ENCODE data around the gene ADAMTS2. TPM values are rescaled to one million over a fixed set of nuclear protein-coding genes. Genes with fewer than 3 reads are reported as not detected.
A peak's percentile ranks its signal among the peaks of the same experiment; 100 is the strongest.

The ADAMTS2 gene
- total and polyA plus RNA-seq, 2 of the 4 experiments (the other 2 are of a cell fraction): 19.0 to 58.8 TPM

GRCh38 chr5:179327021-179327735 is 18.1 kb downstream of the ADAMTS2 start:
- ATAC-seq (ENCODE audit: low read depth): no peak
- DNase-seq: no peak
- dilution Hi-C loops (cut with HindIII; ENCODE audit: low sequenced_read_pairs, unreplicated experiment): no loop called here
- Histone ChIP-seq H3K56ac (ENCODE audit: extremely low read depth, insufficient read depth, low read length) (no peak overlapping the region), H3K18ac (ENCODE audit: low read depth, low read length) (no peak overlapping the region), H3K9me3 (ENCODE audit: control insufficient read depth, insufficient read depth, low read length) (no peaks in the 10 kb centered on the region), H3K14ac (replicated peaks; ENCODE audit: low read depth, low read length) (no peak overlapping the region), H3K4ac (ENCODE audit: low read depth, low read length) (0 out of 2 replicates have a peak overlapping the region, but pooled peaks have one; percentile 1), H2BK15ac (ENCODE audit: low read depth, low read length) (no peak overlapping the region), H2BK5ac (ENCODE audit: low read depth, low read length, poor library complexity, severe bottlenecking) (no peak overlapping the region), H3K27me3 (ENCODE audit: control insufficient read depth, insufficient read depth, low read length) (no peaks in the 10 kb centered on the region), H3K4me2 (ENCODE audit: low read depth, low read length) (no peak overlapping the region), H2AK9ac (replicated peaks; ENCODE audit: low read depth, low read length, poor library complexity) (no peak overlapping the region), H2AFZ (replicated peaks; ENCODE audit: low read length, poor library complexity) (no peak overlapping the region), H3K9ac (ENCODE audit: low read depth, low read length) (no peak overlapping the region), H3K9me1 (ENCODE audit: insufficient read depth, low read length) (peaks cover 13% of the 10 kb centered on the region), H4K5ac (ENCODE audit: low read depth, low read length) (no peak overlapping the region), H3K27ac (ENCODE audit: insufficient read depth, low read length) (no peak overlapping the region), H3K36me3 (ENCODE audit: control insufficient read depth, insufficient read depth, low read length) (no peaks in the 10 kb centered on the region), H3K4me1 (ENCODE audit: control insufficient read depth, insufficient read depth, low read length) (peaks cover 8% of the 10 kb centered on the region), H3K4me3 (ENCODE audit: insufficient read depth, low read depth, low read length) (no peak overlapping the region), H2AK5ac (ENCODE audit: low read depth, low read length) (no peak overlapping the region), H3K79me1 (ENCODE audit: low read depth in 1 of 2, low read length in 2 of 2) (peaks cover 24 to 63% of the 10 kb centered on the region in 2 experiments), H4K91ac (ENCODE audit: insufficient read depth, low read depth, low read length) (no peak overlapping the region; the same call in 1 of the 2 replicates), H4K8ac (ENCODE audit: low read depth in 2 of 2, low read length in 2 of 2) (no peak overlapping the region), H2BK120ac (ENCODE audit: low read depth, low read length) (no peak overlapping the region), H4K20me1 (ENCODE audit: insufficient read depth, low read length) (peaks cover 29% of the 10 kb centered on the region), H2BK20ac (ENCODE audit: low read depth, low read length) (no peak overlapping the region), H3K23ac (ENCODE audit: low read depth, low read length) (no peak overlapping the region)
- ChIA-PET CTCF (interaction anchor here (0.6 kb wide), 1 partner anchor 432 kb away, joined by 4 read pairs; no protein-coding TSS in a partner anchor), POLR2A (ENCODE audit: unreplicated experiment) (no interaction called here)
- no TSS peak for BruUV-seq (replicated peaks)
- WGBS, 2 experiments (ENCODE audit: extremely low coverage in 2 of 2, insufficient read length in 1 of 2): 86% methylated on average over 9 of the region's 15 CpGs; no CpG with 5 or more reads in 1 of the 2 experiments
- in situ Hi-C loops (cut with MboI; ENCODE audit: low sequenced_read_pairs): no loop called here
- TF ChIP-seq CHD1 (IDR thresholded peaks at IDR 0.05; ENCODE audit: low read depth, low read length) (no peak), MXI1 (IDR thresholded peaks at IDR 0.05; ENCODE audit: borderline replicate concordance, low read depth, low read length) (no peak)
- intact Hi-C loops (cut with micrococcal nuclease): no loop called here
